ENCODE measurements around the gene KRTAP5-8.

DNA sequence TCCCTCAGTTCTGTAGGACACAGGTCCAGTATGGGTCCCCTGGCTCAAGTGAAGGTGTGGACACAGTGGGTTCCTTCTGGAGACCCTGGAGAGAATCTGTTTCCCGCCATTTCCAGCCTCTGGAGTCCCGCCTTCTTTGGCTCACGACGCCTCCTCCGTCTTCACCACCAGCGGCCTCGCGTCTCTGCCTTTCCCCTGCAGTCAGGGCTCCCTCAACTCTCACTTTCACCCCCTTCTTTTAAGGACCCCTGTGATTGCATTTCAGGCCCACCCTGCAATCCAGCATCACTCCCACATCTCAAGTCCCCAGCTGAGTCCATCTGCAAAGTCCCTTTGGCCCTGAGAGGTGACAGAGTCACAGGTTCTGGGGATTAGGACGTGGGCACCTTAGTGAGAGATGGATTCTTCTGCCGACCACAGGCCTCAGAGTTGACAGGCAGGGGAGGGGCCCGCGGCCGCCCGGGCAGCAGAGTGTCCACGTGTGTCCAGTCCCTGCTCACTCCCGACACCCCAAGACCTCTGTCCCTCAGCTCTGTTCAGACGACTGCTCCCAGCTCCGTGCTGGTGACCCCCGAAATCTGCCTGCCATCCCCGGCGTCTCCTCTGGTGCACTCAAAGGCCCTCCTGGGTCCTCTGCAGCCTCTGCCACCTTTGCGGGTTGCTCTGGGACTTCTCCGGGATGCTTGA is 47.6 kb upstream of the KRTAP5-8 start:
- TF ChIP-seq CTCF (IDR thresholded peaks at IDR 0.05) (no peak), POLR2A (IDR thresholded peaks at IDR 0.05) (no peak)

Data from esophagus squamous epithelium (tissue), 4 donors.